T-helper 2 cell treated with Interferon-gamma antibody and Interleukin-4, amounts not matched to agents 100 ng/mL and 5 ng/mL, for 36 hours (primary cell): ENCODE results near the gene EFHD1. TPM values are rescaled to one million over a fixed set of nuclear protein-coding genes. Genes with fewer than 3 reads are reported as not detected.
"Not testable (repeated sequence)": the region's sequence is repeated elsewhere in the genome, so short reads cannot be mapped to it uniquely, and the experiment has no call there.

Experiments
- intact Hi-C: fragments of 100-400 bp; cut with micrococcal nuclease; formaldehyde crosslinking; loops from one replicate; pipeline ENCODE4 v1.15.1; 2023
- total RNA-seq: library from RNA; stranded (reverse); gene quantifications from 2 replicates; pipeline ENCODE4 v1.2.3, GENCODE V29; 2022

EFHD1 gene
- total RNA-seq, 1 donor from 2014 or later: 1.1 TPM

- intact Hi-C loops: no loop called here
Measured at GRCh38 chr2:232689152-232689910, 55.9 kb downstream of the EFHD1 start.

GRCh38 chr2:232691117-232691516 is 57.7 kb downstream of the EFHD1 start:
- intact Hi-C loops: loop anchor here (10.0 kb wide), 2 partner anchors 374 to 1164 kb away; partner anchors contain the start of genes HJURP and INPP5D

- intact Hi-C loops: loop anchor here (10.0 kb wide), 2 partner anchors 371 to 1161 kb away; partner anchors contain the start of genes HJURP and INPP5D
Measured at GRCh38 chr2:232693344-232693743, 59.9 kb downstream of the EFHD1 start.

- intact Hi-C loops: loop anchor here (1.0 to 10.0 kb wide), 6 partner anchors 86 to 1158 kb away; partner anchors contain the start of genes ATG16L1, EIF4E2, HJURP and INPP5D
Measured at GRCh38 chr2:232696609-232697058, 63.2 kb downstream of the EFHD1 start.

GRCh38 chr2:232697059-232697806 is 63.8 kb downstream of the EFHD1 start, which contains the start of gene GIGYF2:
Gene GIGYF2, plus strand, starts transcription at chr2:232697331. Its CDS starts 37,867 bp downstream, at chr2:232735198.
- intact Hi-C loops: loop anchor here (1.0 to 10.0 kb wide), 6 partner anchors 85 to 1158 kb away; partner anchors contain the start of genes ATG16L1, EIF4E2, HJURP and INPP5D

GRCh38 chr2:232697807-232698110 is 64.4 kb downstream of the EFHD1 start:
- intact Hi-C loops: loop anchor here (1.0 to 10.0 kb wide), 6 partner anchors 85 to 1157 kb away; partner anchors contain the start of genes ATG16L1, EIF4E2, HJURP and INPP5D

GRCh38 chr2:232698556-232699091 is 65.2 kb downstream of the EFHD1 start:
- intact Hi-C loops: loop anchor here (5.0 to 10.0 kb wide), 4 partner anchors 84 to 1156 kb away; partner anchors contain the start of genes ATG16L1, HJURP and INPP5D

- intact Hi-C loops: loop anchor here (5.0 to 10.0 kb wide), 4 partner anchors 83 to 1156 kb away; partner anchors contain the start of genes ATG16L1, HJURP and INPP5D
Measured at GRCh38 chr2:232699110-232699509, 65.7 kb downstream of the EFHD1 start.

- intact Hi-C loops: no loop called here
Measured at GRCh38 chr2:232700154-232700553, 66.8 kb downstream of the EFHD1 start.

- intact Hi-C loops: no loop called here
Measured at GRCh38 chr2:232707076-232707475, 73.7 kb downstream of the EFHD1 start.

- intact Hi-C loops: no loop called here
Measured at GRCh38 chr2:232713505-232713904, 80.1 kb downstream of the EFHD1 start.

GRCh38 chr2:232714969-232715368 is 81.6 kb downstream of the EFHD1 start:
- intact Hi-C loops: no loop called here

- intact Hi-C loops: not testable (repeated sequence)
Measured at GRCh38 chr2:232720056-232720455, 86.7 kb downstream of the EFHD1 start.

- intact Hi-C loops: no loop called here
Measured at GRCh38 chr2:232721261-232721660, 87.9 kb downstream of the EFHD1 start.

- intact Hi-C loops: no loop called here
Measured at GRCh38 chr2:232721882-232722281, 88.5 kb downstream of the EFHD1 start.

- intact Hi-C loops: no loop called here
Measured at GRCh38 chr2:232723027-232723426, 89.6 kb downstream of the EFHD1 start.

- intact Hi-C loops: no loop called here
Measured at GRCh38 chr2:232728785-232729184, 95.4 kb downstream of the EFHD1 start.

- intact Hi-C loops: no loop called here
Measured at GRCh38 chr2:232731470-232731869, 98.1 kb downstream of the EFHD1 start.
